HG03575 (cell line): ENCODE data around the gene ERN1.
"Not testable (repeated sequence)": the region's sequence is repeated elsewhere in the genome, so short reads cannot be mapped to it uniquely, and the experiment has no call there.

ENCODE experiments used
- ATAC-seq: cut with Tn5 transposase; IDR thresholded peaks from one replicate; pipeline ENCODE4 v1.9.1; 2021; ENCODE audit not compliant: unreplicated experiment, insufficient number of reproducible peaks, low FRiP score; ENCODE audit errors: extremely low read depth

ERN1 gene

DNA sequence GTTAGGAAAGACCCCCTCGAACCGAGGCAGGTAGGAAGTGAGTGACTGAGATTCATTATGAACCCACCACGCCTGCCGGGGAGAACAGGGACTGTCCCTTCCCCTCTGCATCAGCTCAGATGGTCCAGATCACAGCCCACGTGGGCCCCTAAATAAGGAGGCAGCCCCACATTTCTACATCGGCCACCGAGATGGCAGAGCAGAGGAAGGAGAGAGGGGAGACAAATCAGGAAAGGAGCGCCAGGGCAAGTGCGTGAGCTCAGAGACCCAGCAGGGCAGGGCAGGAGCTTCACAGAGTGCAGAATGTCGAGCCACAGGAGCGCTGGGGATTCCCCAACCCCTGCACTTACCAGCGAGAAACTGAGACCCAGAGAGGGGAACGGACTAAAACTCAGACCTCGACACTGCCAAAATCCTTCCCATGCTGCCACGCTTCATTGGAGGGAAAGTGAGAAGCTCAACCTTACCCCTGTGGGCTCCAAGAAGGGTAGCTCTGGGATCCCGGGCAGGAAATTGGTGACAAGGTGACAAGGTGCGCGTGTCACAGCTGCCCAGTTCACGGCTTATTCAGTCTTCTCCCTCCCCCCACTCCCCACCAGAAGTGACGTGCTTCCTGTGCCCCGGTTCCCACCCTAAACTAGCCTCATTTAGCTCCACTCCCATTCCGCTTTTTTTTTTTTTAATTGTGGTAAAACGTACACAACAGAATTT, 109.7 kb downstream of the ERN1 start, which contains the start of gene ICAM2:
ICAM2 (minus strand) TSS at position 578 of the 711 bp plus-strand sequence. CDS start 13,942 bp downstream, outside the sequence.
- no peak for ATAC-seq

- ATAC-seq, result not testable (repeated sequence)
Observed at GRCh38 chr17:64019551-64019961, 110.4 kb downstream of the ERN1 start.

DNA sequence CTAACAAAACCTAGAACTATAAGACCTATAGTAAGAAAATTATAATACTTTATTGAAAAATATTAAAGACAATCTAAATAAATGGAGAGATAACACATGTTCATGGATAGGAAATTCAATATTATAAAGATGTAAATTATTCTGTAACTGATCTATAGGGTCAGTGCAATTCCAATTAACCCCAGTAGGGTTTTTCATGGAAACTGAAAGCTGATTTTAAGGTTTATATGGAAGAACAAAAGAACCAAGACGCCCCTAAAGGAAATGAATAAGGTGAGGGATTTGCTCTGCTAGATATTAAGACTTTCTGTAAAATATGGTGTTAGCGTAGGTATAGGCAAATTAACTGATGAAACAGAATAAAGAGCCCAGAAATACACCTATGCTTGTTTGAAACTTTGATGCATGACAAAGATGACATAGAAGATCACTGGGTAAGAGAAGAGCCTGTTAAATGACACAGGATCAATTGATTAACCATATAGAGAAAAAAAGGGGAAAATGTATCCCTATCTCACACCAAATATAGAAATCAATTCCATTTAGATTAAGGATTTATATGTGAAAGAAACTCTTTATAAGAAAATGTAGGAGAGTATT, 112.5 kb downstream of the ERN1 start:
- no peak for ATAC-seq

- no peak for ATAC-seq
Observed at GRCh38 chr17:64016974-64017373, 113.0 kb downstream of the ERN1 start.

GRCh38 chr17:64016231-64016784, 113.6 kb downstream of the ERN1 start:
- no peak for ATAC-seq

DNA sequence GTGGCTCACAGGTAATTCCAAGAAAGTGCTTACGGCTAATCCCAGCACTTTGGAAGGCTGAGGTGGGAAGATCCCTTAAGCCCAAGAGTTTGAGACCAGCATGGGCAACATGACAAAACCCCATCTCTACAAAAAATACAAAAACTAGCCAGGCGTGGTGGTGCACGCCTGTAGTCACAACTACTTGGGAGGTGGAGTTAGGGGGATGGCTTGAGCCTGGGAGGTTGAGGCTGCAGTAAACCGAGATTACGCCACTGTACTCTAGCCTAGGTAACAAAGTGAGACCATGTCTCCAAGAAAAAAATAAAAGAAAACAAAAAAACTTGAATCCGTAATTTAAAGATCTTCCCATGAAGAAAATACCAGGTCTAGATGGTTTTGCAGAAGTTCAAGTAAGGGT, 114.5 kb downstream of the ERN1 start:
- no peak for ATAC-seq

- ATAC-seq, result no peak
Observed at GRCh38 chr17:64009571-64010402, 120.2 kb downstream of the ERN1 start.

DNA sequence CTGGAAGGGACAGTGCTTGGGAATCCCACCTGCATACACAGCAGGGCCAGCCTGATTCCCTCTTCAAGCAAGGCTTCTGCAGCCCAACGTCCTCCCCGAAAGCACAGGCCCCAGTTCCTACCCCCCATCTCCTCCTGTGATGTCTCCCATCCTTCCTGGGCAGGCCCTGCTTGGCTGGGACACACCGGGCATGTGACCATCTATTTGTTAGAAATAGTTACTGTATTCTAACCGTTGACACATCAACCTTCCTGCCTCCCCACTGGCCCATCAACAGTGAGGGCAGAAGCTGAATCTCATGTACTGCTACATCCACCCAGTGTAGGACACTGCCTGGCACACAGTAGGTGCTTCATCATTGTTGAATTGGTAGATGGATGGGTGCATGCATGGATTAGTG, 121.1 kb downstream of the ERN1 start:
- no peak for ATAC-seq

GRCh38 chr17:64008346-64008745, 121.6 kb downstream of the ERN1 start:
- no peak for ATAC-seq

GRCh38 chr17:64007838-64008282, 122.1 kb downstream of the ERN1 start:
- no peak for ATAC-seq

- not testable (repeated sequence) for ATAC-seq
Observed at GRCh38 chr17:64007089-64007837, 122.7 kb downstream of the ERN1 start.

DNA sequence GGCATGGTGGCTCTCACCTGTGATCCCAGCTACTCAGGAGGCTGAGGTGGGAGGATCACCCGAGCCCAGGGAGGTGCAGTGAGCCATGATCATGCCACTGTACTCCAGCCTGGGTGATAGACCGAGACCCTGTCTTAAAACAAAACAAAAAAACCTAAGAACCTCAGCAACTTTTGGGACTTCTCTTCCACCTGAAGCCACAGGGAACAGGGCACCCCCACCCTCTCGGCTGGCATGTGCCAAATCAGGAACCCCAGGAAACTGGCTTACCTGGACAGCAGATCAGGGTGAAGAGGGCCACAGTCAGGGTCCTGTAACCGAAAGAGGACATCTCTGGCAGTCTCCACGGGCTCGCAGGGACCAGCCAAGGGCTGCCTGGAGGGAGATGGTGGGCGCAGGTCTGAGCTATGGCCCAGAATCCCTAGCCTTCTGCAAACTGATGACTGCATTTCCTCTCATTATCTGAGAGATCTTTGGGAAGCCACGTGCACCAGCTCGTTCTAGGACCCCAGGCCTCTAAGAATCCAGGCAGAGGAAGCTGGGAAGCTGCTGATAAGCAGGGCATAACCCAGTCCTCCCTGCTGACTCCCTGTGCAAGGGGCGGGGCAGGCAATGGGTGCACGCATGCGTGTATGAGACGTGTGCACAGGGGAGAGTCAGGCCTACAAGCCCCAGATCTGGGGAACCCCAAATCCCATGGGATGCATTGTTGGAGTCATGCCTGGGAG, 123.4 kb downstream of the ERN1 start:
- ATAC-seq, result no peak

- ATAC-seq, result no peak
Observed at GRCh38 chr17:64005734-64006167, 124.2 kb downstream of the ERN1 start.

GRCh38 chr17:64004903-64005733, 124.8 kb downstream of the ERN1 start:
- no peak for ATAC-seq

GRCh38 chr17:64004218-64004770, 125.7 kb downstream of the ERN1 start:
- no peak for ATAC-seq

DNA sequence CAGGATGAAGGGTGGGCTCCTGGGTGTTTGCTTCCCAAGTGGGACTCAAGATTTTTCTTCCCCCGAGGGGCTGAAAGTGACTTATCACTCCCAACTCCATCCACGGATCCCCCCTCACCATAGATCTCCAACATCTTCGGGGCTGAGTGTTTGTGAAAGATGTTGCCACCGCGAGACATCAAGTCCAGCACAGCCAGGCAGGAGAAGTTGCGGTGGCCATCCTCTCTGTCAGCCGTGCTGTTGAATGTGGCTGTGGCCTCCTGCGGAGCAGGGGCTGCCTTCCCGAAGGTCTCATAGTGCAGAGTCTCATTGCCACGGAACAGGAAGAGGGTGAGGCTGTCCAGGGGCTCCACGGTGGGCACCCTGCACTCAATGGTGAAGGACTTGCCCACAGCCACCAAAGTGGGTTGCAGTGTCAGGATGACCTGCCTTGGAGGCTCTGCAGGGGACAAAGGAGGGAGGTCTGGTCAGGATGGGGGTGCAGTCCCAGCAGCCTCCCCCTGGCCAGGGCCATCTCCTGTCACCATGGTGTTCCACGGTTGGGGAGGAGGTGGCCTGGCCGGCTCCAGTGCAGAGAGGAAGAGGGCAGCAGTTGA, 126.3 kb downstream of the ERN1 start:
- no peak for ATAC-seq
